ENCODE results near the gene HP1BP3. TPM values are rescaled to one million over a fixed set of nuclear protein-coding genes. Genes with fewer than 3 reads are reported as not detected.
"Not testable (repeated sequence)": the region's sequence is repeated elsewhere in the genome, so short reads cannot be mapped to it uniquely, and the experiment has no call there.

HP1BP3 gene
- total RNA-seq, 2 donors from 2014 or later, result 182 to 347 TPM

DNA sequence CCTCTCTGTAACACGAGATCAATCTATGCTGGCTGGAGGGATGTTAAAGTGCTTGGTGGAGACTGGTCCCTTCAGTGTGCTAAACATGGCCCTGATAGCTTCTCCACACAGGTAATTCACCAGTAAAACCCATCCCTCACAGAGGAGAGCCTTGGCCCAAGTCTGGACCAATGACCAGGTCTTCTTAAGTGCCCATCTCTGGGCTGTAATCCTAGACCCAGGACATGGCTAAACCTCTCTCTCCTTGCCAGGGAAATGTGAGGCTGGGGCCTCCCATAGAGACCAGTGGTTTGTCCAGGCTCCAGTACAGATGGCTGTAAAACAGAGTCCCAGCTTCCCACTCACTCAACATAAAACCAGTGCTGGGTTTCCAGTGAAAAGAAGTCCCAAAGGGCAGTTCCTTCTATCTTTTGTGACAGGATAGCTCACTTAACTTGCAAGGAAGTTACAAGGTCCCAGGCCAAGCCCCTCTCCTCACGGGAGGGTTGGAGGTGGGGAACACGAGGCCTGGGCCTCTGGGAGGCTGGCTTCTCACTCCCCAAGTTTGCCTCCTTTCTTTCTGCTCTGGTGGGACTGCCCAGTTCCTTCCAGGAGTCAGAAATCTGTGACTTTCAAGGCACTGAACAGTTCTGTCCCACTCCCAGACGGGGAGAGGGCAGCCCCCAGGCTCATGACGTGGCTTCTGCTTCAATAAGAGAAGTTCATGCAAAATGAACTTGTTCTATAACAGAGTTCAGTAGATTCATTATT lies 67.1 kb downstream of the HP1BP3 start:
- Mint-ChIP-seq H3K27me3 (peaks cover 13 to 20% of the 10 kb centered on the region in 2 donors), H3K27ac (no peak overlapping the region), H3K36me3 (no peaks in the 10 kb centered on the region), H3K9me3 (no peaks in the 10 kb centered on the region), H3K4me1 (ENCODE audit: low read depth in 2 of 2) (peaks cover 6 to 10% of the 10 kb centered on the region in 2 donors), H3K4me3 (no peak overlapping the region)
- ATAC-seq (no peak), DNase-seq (ENCODE audit: low spot score) (no peak)

DNA sequence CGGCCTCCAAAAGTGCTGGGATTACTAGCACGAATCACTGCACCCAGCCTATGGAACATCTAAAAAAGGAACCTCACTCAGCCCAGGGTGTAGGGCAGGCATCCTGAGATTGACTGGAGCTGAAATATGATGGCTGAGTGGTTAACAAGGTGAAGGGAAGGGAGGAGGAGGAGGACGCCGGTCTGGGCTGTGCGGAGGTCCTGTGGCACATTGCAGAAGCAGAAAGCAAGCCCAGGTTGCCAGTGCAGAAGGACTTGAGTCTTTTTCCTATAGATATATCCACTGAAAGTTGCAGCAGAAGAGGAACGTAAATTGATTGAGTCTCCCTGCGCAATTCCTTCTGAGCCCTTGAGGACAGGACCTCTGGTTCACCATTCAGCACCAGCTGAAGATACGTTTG lies 67.8 kb downstream of the HP1BP3 start:
- Mint-ChIP-seq H3K9me3 (no peaks in the 10 kb centered on the region), H3K27me3 (peaks cover 13 to 20% of the 10 kb centered on the region in 2 donors), H3K4me3 (no peak overlapping the region)

DNA sequence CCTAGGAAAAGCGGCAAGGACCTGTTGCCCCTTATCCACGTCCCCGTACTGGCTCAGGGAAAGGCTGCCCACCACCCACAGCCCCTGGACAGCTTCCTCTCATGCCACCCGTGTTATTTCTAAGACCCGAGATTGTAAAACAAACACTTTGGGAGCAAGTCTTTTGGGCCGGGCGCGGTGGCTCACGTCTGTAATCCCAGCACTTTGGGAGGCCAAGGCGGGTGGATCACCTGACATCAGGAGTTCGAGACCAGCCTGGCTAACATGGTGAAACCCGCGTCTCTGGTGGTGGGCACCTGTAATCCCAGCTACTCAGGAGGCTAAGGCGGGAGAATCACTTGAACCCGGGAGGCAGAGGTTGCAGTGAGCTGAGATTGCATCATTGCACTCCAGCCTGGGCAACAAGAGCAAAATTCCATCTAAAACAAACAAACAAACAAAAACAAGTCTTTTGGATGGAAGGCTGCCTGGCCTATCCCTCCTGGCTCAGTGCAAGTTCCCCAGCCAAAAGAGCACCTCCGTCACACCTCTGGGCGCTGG lies 68.7 kb downstream of the HP1BP3 start:
- peaks cover 6 to 10% of the 10 kb centered on the region in 2 donors for H3K4me1 Mint-ChIP-seq (ENCODE audit: low read depth in 2 of 2)
- H3K36me3 Mint-ChIP-seq; H3K27ac Mint-ChIP-seq; ATAC-seq; DNase-seq (ENCODE audit: low spot score); H3K9me3 Mint-ChIP-seq: not testable (repeated sequence)
- peaks cover 13 to 20% of the 10 kb centered on the region in 2 donors for H3K27me3 Mint-ChIP-seq
- peak overlapping the region; percentile 48 for H3K4me3 Mint-ChIP-seq

More for the DNA sequence above, 67.8 kb downstream of the HP1BP3 start:
- no peaks in the 10 kb centered on the region for H3K36me3 Mint-ChIP-seq
- no peak overlapping the region for H3K27ac Mint-ChIP-seq
- no peak for ATAC-seq
- H3K4me1 Mint-ChIP-seq (ENCODE audit: low read depth in 2 of 2), result peaks cover 6 to 10% of the 10 kb centered on the region in 2 donors
- no peak for DNase-seq (ENCODE audit: low spot score)

DNA sequence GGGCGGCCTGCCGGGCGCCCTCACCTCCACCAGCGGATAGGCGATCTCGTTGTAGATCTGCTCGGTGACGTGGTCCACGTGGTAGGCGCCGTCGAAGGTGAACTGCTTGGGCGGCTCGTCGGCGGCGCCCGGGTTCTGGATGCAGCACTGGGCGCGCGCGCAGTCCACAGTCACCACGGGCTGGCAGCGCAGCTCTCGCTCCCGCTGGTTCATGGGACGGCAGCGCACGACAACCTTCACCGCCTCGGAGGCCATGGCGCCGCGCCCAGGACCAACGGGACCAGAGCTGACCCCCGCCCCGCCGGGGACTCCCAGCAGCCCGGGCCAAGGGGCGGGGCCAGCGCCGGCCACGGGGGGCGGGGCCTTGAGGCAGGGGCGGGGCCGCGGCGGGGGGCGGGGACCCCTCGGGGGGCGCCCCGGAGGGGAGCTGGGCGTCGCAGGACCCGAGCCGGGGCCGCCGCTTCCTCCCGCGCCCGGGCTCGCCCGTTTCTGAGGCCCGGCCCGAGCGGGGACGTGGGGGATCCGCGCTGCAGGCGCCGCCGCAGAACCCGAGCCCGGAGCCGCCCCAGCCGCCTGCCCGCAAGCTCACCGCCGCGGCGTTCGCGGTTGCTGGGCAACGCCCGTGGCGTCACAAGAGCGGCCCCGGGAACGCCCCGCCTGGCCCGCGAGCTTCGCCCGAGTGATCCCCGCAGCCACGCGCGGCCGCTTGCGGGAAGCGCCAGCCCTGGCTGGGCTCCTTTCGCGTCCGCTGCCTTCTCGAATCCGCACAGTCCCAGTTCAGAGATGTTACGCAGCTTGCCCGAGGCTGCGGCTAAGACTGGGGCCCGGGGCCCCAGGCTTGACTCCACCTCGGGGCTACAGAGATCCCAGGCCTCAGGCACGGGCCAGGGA lies 69.4 kb downstream of the HP1BP3 start, which contains the start of gene KIF17:
TSS of gene KIF17 (minus strand) at position 556 of the 891 bp plus-strand sequence. CDS start at position 255, 301 bp downstream.
- Mint-ChIP-seq H3K9me3 (no peaks in the 10 kb centered on the region), H3K27me3 (peaks cover 13 to 20% of the 10 kb centered on the region in 2 donors), H3K4me1 (ENCODE audit: low read depth in 2 of 2) (peaks cover 6 to 10% of the 10 kb centered on the region in 2 donors), H3K27ac (no peak within 1 kb of the TSS), H3K36me3 (no peaks in the 10 kb centered on the region), H3K4me3 (peak within 1 kb of the TSS; percentile 76)
- peak; percentile 69 to 84 for ATAC-seq
- peak; percentile 80 for DNase-seq (ENCODE audit: low spot score)

DNA sequence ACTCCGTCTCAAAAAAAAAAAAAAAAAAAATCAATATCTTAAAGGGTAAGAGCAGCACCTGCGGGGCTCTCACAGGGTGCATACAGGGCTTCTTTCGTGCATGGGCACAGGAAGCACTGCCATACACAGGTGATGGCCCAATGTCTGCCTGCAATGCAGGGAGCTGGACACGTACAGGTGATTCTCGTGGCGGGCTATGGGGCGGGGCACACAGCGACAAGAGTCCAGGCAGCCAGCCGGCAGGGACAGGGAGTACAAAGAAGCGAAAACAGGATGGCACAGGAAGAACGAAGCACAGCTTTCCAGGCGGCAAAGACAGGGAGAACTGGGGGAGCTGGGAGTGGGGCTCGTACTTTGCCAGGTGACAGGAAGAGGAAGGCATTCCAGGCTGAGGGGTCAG lies 70.9 kb downstream of the HP1BP3 start:
- no peak overlapping the region for H3K27ac Mint-ChIP-seq
- ATAC-seq, result no peak
- no peaks in the 10 kb centered on the region for H3K9me3 Mint-ChIP-seq
- H3K4me3 Mint-ChIP-seq, result peak overlapping the region; percentile 76
- no peak for DNase-seq (ENCODE audit: low spot score)
- H3K27me3 Mint-ChIP-seq, result peaks cover 13 to 20% of the 10 kb centered on the region in 2 donors
- no peaks in the 10 kb centered on the region for H3K36me3 Mint-ChIP-seq
- H3K4me1 Mint-ChIP-seq (ENCODE audit: low read depth in 2 of 2), result peaks cover 6 to 10% of the 10 kb centered on the region in 2 donors

DNA sequence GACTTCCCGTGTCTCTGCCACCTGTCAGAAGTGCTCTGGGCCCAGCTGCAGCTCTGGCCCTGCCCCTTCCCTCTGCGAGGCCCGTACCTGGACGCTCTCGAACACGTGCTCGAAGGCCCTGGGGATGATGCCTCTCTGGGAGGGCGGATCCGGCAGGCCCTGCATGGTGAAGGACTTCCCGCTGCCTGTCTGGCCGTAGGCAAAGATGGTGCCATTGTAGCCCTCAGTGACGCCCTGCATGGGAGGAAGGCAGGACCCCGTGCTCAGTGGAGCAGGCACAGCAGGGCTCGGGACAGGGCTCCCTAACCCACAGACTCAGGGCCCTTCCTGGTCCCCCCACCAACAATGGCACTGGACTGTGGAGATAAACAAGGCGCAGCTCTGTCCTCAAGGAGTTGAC lies 71.7 kb downstream of the HP1BP3 start:
- Mint-ChIP-seq H3K27ac (no peak overlapping the region), H3K27me3 (peaks cover 13 to 20% of the 10 kb centered on the region in 2 donors), H3K4me3 (no peak overlapping the region), H3K36me3 (no peaks in the 10 kb centered on the region), H3K9me3 (no peaks in the 10 kb centered on the region), H3K4me1 (ENCODE audit: low read depth in 2 of 2) (peaks cover 6 to 10% of the 10 kb centered on the region in 2 donors)
- DNase-seq (ENCODE audit: low spot score), result no peak
- no peak for ATAC-seq

DNA sequence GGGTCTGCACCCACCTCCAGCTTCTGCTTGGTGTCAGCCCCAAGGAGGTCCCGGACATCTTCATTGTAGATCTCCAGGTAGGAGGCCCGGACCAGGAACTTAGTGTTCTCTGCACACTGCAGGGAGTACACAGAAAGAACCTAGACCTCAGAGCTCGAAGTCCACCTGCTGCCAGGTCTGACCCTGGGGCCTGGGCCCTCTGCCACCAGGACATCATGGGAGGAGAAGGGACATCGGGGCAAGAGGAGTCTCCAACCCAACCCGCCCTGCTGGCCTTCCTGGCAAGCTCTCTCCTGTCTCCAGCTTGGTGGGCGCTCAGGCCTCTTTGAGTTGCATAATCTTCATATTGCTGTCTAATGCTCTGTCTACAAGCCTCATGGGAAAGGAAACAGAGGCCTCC lies 73.7 kb downstream of the HP1BP3 start:
- no peak for ATAC-seq

DNA sequence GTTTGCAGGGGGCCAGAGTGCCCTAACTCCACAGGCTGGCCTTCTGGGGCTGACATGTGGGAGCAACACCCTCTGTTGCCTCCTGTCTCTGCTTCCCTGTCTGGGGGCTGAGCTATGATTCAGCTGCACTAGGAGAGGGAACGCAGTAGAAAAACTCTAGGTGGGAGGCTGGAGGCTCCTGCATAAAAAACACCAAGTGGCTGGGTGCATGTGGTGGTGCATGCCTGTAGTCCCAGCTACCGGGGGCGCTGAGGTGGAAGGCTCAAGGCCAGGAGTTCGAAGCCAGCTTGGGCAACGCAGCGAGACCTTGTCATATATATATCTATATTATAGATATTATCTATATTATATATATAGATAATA lies 74.9 kb downstream of the HP1BP3 start:
- DNase-seq (ENCODE audit: low spot score) (no peak), ATAC-seq (peak in 1 of 2 donors; percentile 2)
- Mint-ChIP-seq H3K27ac (no peak overlapping the region), H3K4me3 (no peak overlapping the region), H3K27me3 (peaks cover 9 to 12% of the 10 kb centered on the region in 2 donors), H3K36me3 (no peaks in the 10 kb centered on the region), H3K4me1 (ENCODE audit: low read depth in 2 of 2) (peaks cover 6 to 8% of the 10 kb centered on the region in 2 donors), H3K9me3 (no peaks in the 10 kb centered on the region)

More for the DNA sequence above, 73.7 kb downstream of the HP1BP3 start:
- no peak overlapping the region for H3K27ac Mint-ChIP-seq
- no peak for DNase-seq (ENCODE audit: low spot score)
- H3K4me1 Mint-ChIP-seq (ENCODE audit: low read depth in 2 of 2), result peaks cover 6 to 8% of the 10 kb centered on the region in 2 donors
- H3K9me3 Mint-ChIP-seq, result no peaks in the 10 kb centered on the region
- H3K4me3 Mint-ChIP-seq, result no peak overlapping the region
- H3K27me3 Mint-ChIP-seq, result peaks cover 9% of the 10 kb centered on the region in 2 donors
- no peaks in the 10 kb centered on the region for H3K36me3 Mint-ChIP-seq

DNA sequence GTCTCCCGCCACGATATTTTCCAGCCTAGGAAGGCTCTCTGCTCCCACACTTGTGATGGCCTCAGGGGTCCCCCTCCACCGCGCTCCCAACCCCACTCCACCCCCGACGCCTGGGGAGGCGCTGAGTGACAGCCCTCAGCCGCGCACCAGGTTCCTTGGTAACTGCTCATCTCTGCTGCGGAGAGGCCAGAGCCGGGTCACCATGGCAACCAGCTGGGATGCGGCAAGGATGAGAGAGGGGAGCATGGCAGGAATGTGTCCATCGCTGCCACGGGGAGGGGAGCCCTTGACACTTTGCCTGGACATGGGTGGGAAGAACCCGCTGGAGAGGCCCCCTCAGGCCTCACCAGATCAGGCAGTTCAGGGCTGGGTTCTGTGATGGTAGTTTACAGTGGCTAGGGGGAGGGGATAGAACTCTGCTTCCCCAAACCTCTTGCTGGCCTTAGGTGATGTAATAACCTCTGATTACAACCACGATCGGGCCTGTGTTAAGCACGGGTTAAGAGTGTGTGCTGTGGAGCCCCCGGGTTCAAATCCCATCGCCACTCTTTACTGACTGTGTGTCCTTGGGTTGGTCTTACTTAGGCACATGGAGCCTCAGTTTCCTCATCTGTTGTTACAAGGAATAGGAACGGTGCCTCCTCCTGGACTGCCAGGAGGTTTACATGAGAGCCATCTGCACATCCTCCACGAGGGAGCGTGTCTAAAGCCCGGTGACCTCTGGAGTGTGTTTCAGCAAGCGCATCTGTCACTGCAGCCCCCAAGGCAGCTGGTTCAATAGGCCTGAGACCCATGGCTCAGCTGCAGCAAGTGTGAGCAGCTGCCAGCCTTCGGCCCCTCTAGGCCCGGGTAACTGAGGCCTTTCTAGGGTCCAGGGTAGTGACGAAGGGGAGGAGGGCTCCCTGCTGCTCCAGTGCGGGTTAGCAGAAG lies 75.6 kb downstream of the HP1BP3 start:
- H3K4me3 Mint-ChIP-seq, result no peak overlapping the region
- H3K9me3 Mint-ChIP-seq, result no peaks in the 10 kb centered on the region
- no peaks in the 10 kb centered on the region for H3K36me3 Mint-ChIP-seq
- peaks cover 7 to 10% of the 10 kb centered on the region in 2 donors for H3K27me3 Mint-ChIP-seq
- no peak for DNase-seq (ENCODE audit: low spot score)
- H3K27ac Mint-ChIP-seq, result no peak overlapping the region
- H3K4me1 Mint-ChIP-seq (ENCODE audit: low read depth in 2 of 2), result peaks cover 4 to 5% of the 10 kb centered on the region in 2 donors
- peak in 1 of 2 donors; percentile 30 for ATAC-seq

DNA sequence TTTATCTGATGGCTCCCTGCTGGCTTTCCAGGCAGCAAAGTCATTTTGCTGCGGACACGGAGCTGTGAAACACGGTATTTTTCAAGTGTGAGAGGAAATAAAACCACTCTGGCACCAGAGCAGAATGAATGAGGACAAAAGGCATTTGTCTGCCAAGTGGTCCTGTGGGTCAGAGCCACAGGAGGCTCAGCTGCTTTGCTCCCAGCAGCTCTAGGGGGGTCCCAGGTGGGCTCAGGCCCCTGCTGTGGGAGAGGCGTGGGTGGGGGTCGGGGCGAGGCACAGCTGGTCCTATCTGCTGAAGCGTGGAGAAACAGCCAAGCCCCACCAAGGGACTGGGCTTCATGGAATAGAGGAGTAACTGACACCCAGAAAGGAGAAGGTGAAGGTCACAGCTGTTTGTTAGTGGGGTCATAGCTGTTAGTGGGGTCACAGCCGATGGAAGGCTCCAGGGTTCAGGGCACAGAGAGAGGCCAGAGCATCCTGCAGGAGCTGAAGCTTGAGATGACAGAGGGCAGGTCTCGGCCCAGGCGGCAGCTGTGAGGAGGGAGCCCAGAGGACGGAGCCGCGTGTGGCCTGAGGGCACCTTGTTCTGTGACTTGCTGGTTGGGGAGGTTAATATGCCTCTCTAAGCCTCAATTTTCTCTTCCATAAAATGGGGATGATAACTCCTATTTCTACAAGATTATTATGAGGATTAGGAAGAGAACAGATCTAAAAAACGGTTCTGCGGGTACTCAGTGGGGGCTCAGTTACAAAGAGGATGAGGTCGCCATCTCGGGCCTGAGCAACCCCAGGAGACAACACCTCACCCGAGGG lies 76.4 kb downstream of the HP1BP3 start:
- DNase-seq (ENCODE audit: low spot score), result no peak
- Mint-ChIP-seq H3K36me3 (no peaks in the 10 kb centered on the region), H3K4me3 (no peak overlapping the region), H3K4me1 (ENCODE audit: low read depth in 2 of 2) (no peaks in the 10 kb centered on the region), H3K9me3 (no peaks in the 10 kb centered on the region), H3K27ac (no peak overlapping the region), H3K27me3 (peaks cover 0 to 5% of the 10 kb centered on the region in 2 donors)
- ATAC-seq, result no peak

DNA sequence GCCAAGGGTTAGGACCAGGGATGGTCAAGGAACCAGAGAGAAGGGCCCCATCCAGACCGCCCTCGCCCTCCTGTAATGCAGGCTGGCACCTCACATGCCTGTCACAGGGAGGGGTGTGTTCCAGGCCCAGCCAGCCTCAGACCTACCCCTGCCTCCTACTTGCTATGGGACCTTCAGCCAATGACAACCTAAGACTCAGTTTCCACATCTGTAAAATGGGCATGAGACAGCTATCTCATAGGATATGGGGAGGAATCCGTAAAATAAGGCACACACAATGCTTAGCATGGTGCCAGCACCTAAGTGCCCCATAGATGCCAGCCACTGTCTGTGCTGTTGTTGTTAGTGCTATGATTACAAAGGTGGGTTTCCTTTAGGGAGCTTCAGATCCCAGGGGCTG lies 77.2 kb downstream of the HP1BP3 start:
- Mint-ChIP-seq H3K9me3 (no peaks in the 10 kb centered on the region), H3K36me3 (no peaks in the 10 kb centered on the region), H3K27ac (no peak overlapping the region), H3K4me3 (no peak overlapping the region), H3K4me1 (ENCODE audit: low read depth in 2 of 2) (no peaks in the 10 kb centered on the region), H3K27me3 (peaks cover 0 to 5% of the 10 kb centered on the region in 2 donors)
- no peak for DNase-seq (ENCODE audit: low spot score)
- ATAC-seq, result no peak

DNA sequence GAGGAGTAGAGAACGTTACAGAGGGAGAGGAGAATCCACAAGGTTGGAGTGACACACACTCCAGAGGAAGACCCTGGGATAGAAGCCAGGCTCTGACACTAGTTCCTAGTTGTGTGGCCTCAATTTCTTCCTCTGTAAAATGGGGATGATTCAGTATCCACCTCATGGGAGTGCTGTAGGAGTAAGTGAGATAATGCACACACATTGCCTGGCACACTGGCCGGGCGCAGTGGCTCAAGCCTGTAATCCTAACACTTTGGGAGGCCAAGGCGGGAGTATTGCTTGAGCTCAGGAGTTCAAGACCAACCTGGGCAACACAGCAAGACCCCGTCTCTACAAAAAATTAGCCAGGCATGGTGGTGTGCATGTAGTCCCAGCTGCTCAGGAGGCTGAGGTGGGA lies 78.2 kb downstream of the HP1BP3 start:
- Mint-ChIP-seq H3K4me3 (no peak overlapping the region), H3K36me3 (no peaks in the 10 kb centered on the region), H3K27ac (no peak overlapping the region), H3K27me3 (peaks cover 0 to 5% of the 10 kb centered on the region in 2 donors), H3K9me3 (no peaks in the 10 kb centered on the region), H3K4me1 (ENCODE audit: low read depth in 2 of 2) (no peaks in the 10 kb centered on the region)
- ATAC-seq, result no peak
- DNase-seq (ENCODE audit: low spot score), result no peak

All from natural killer cell treated with Interleukin-12 subunit alpha and Interleukin-12 subunit beta and Interleukin-15 and Interleukin-18, amount 100 ng/mL, for 72 hours (primary cell).